ENCODE measurements around the gene IGLL1.
"Not testable (repeated sequence)": the region's sequence is repeated elsewhere in the genome, so short reads cannot be mapped to it uniquely, and the experiment has no call there.

DNA sequence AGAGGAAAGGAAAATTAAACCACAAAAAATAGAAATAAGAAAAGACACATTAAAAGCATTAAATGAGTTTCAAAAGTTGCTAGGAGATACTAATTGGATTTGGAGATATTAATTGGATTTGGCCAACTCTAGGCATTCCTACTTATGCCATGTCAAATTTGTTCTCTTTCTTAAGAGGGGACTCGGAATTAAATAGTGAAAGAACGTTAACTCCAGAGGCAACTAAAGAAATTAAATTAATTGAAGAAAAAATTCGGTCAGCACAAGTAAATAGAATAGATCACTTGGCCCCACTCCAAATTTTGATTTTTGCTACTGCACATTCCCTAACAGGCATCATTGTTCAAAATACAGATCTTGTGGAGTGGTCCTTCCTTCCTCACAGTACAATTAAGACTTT, 37.7 kb downstream of the IGLL1 start:
- TF ChIP-seq POLR2A (IDR thresholded peaks at IDR 0.05), result not testable (repeated sequence)
- TF ChIP-seq, protein P1, sequence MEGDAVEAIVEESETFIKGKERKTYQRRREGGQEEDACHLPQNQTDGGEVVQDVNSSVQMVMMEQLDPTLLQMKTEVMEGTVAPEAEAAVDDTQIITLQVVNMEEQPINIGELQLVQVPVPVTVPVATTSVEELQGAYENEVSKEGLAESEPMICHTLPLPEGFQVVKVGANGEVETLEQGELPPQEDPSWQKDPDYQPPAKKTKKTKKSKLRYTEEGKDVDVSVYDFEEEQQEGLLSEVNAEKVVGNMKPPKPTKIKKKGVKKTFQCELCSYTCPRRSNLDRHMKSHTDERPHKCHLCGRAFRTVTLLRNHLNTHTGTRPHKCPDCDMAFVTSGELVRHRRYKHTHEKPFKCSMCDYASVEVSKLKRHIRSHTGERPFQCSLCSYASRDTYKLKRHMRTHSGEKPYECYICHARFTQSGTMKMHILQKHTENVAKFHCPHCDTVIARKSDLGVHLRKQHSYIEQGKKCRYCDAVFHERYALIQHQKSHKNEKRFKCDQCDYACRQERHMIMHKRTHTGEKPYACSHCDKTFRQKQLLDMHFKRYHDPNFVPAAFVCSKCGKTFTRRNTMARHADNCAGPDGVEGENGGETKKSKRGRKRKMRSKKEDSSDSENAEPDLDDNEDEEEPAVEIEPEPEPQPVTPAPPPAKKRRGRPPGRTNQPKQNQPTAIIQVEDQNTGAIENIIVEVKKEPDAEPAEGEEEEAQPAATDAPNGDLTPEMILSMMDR (IDR thresholded peaks at IDR 0.05), result not testable (repeated sequence)
